MG63 (cell line): ENCODE results near the gene NEK8. TPM values are rescaled to one million over a fixed set of nuclear protein-coding genes. Genes with fewer than 3 reads are reported as not detected.
"Not testable (repeated sequence)": the region's sequence is repeated elsewhere in the genome, so short reads cannot be mapped to it uniquely, and the experiment has no call there.

Experiments used
- DNase-seq: peaks from one replicate; pipeline ENCODE4 v3.0.0-alpha.2; 2020
- H3K27me3 ChIP-seq: fragments of 250-450 bp; sonication (Bioruptor Pico); 2 replicates; pipeline ENCODE4 v1.5.1; 2020; ENCODE audit warnings: mild to moderate bottlenecking, moderate library complexity
- H3K36me3 ChIP-seq: fragments of 250-450 bp; sonication (Bioruptor Pico); 2 replicates; pipeline ENCODE4 v1.5.1; 2020; ENCODE audit warnings: mild to moderate bottlenecking, moderate library complexity
- H3K4me3 ChIP-seq: fragments of 250-450 bp; sonication (Bioruptor Pico); 2 replicates; pipeline ENCODE4 v1.5.1; 2020; ENCODE audit warnings: mild to moderate bottlenecking, moderate library complexity
- H3K9me3 ChIP-seq: fragments of 250-450 bp; sonication (Bioruptor Pico); 2 replicates; pipeline ENCODE4 v1.5.1; 2020; ENCODE audit warnings: mild to moderate bottlenecking, moderate library complexity
- total RNA-seq: library from RNA; depleted of rRNA; stranded (reverse); fragments of >200 nt; shearing (Covaris generic); gene quantifications from 2 replicates; pipeline ENCODE4 v1.2.3, GENCODE V29; 2014; ENCODE audit warnings: low replicate concordance; rRNA removed

Gene NEK8
- total RNA-seq, 1 experiment from 2014 or later = 4.0 TPM

DNA sequence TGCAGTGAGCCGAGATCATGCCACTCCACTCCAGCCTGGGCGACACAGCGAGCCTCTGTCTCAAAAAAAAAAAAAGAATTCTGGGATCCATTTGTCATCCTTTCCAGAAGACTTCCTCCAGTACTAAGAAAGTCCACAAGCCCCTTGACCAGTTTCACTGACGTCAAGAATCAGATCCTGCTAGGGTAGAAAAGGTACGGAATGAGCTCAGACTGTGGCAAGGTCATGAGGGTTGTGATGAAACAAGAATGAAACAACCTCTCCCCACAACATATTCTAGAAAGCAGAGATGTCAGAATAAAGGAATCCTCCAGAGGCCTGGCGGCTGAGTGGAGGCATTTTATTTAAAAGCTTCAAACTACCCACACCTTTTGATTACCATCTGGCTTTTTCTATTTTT, 45.1 kb downstream of the NEK8 start:
- DNase-seq = no peak
- peaks cover 5% of the 10 kb centered on the region for H3K36me3 ChIP-seq
- H3K9me3 ChIP-seq = no peaks in the 10 kb centered on the region
- no peaks in the 10 kb centered on the region for H3K27me3 ChIP-seq
- no peak overlapping the region for H3K4me3 ChIP-seq

DNA sequence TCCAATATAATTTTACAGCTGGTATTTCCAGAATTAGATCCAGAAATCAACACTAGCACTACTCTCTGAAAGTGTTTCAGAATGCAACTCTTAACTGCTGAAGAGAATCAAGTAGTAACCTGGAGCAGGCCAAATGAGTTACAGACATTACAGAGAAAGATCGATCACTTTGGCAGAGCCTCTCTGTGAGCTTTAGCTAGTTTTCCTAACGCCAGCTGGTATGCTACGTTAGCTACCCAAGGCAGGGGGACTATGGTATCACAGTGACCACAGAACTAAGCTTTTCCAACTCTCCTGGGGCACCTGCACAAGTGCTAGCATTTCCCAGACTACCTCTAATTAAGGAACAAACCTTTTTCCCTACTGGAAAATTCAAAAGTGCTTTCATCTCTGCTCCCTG, 45.6 kb downstream of the NEK8 start:
- H3K4me3 ChIP-seq = no peak overlapping the region
- no peaks in the 10 kb centered on the region for H3K9me3 ChIP-seq
- no peak for DNase-seq
- peaks cover 10% of the 10 kb centered on the region for H3K36me3 ChIP-seq
- no peaks in the 10 kb centered on the region for H3K27me3 ChIP-seq

- no peak overlapping the region for H3K4me3 ChIP-seq
- no peaks in the 10 kb centered on the region for H3K9me3 ChIP-seq
- H3K36me3 ChIP-seq = peaks cover 13% of the 10 kb centered on the region
- DNase-seq = no peak
- no peaks in the 10 kb centered on the region for H3K27me3 ChIP-seq
These were observed 48.6 kb downstream of the NEK8 start for GRCh38 chr17:28777178-28777577.

- not testable (repeated sequence) for DNase-seq, H3K9me3 ChIP-seq, H3K27me3 ChIP-seq, H3K4me3 ChIP-seq
- peaks cover 10% of the 10 kb centered on the region for H3K36me3 ChIP-seq
These were observed 51.0 kb downstream of the NEK8 start for GRCh38 chr17:28779601-28780000.

DNA sequence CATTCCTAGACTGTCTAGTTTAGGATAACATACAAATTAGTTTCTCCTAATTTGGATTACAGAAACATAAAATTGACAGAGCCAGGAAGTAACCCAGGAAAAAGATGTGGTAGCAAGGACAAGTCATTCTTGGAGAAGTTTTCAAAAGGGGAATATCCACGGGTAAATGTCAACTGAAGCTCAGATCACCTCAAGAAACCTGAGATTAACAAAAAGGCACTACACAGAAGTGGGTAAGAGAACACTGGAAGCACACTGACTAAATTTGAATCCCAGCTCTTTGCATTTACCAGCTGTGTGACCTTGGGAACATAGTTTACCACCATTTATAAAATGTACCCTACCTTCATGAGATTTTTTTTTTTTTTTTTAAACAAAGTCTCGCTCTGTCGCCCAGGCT, 54.6 kb downstream of the NEK8 start:
- Histone ChIP-seq H3K4me3 (no peak overlapping the region), H3K27me3 (no peaks in the 10 kb centered on the region), H3K9me3 (no peaks in the 10 kb centered on the region), H3K36me3 (peaks cover 15% of the 10 kb centered on the region)
- DNase-seq = no peak

DNA sequence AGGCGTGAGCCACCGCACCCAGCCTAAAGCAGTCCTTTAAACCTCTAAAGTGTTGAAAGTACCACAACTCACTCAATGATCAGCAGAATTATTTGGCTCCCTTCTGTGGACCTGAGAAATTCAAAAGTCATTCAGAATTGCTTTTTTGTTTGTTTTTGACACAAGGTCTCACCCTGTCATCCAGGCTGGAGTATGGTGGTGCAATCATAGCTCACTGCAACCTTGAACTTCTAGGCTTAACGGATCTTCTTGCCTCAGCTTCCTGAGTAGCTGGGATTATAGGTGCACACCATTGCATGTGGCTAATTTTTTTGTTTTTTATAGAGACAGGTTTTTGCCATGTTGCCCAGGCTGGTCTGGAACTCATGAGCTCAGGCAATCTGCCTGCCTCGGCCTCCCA, 59.5 kb downstream of the NEK8 start:
- H3K4me3 ChIP-seq = no peak overlapping the region
- DNase-seq = no peak
- H3K9me3 ChIP-seq = no peaks in the 10 kb centered on the region
- no peaks in the 10 kb centered on the region for H3K27me3 ChIP-seq
- H3K36me3 ChIP-seq = peaks cover 5% of the 10 kb centered on the region

Other genes with a start within 250 kb of the NEK8 start
- not detected in 2 replicates for gene FOXN1, start 222.4 kb upstream of the NEK8 start, total RNA-seq
- gene UNC119, start 176.2 kb upstream of the NEK8 start, total RNA-seq = 20.8 and 36.4 TPM in 2 replicates
- 29.5 and 65.1 TPM in 2 replicates for gene PIGS, start 157.3 kb upstream of the NEK8 start, total RNA-seq
- 1.1 TPM in 1 of 2 replicates, not detected in the other for gene ALDOC, start 151.9 kb upstream of the NEK8 start, total RNA-seq
- 45.1 and 82.9 TPM in 2 replicates for gene SPAG5, start 129.8 kb upstream of the NEK8 start, total RNA-seq
- gene RSKR, start 114.6 kb upstream of the NEK8 start, total RNA-seq = 0.79 and 1.3 TPM in 2 replicates
- gene BLTP2, start 83.6 kb upstream of the NEK8 start, total RNA-seq = 114 and 149 TPM in 2 replicates
- gene SDF2, start 66.9 kb upstream of the NEK8 start, total RNA-seq = 58.6 and 78.2 TPM in 2 replicates
- 27.6 and 32.0 TPM in 2 replicates for gene SUPT6H, start 66.6 kb upstream of the NEK8 start, total RNA-seq
- gene PROCA1, start 16.9 kb upstream of the NEK8 start, total RNA-seq = 0.79 TPM in 1 of 2 replicates, not detected in the other
- gene RAB34, start 10.9 kb upstream of the NEK8 start, total RNA-seq = 445 and 645 TPM in 2 replicates
- 768 and 1,491 TPM in 2 replicates for gene RPL23A, start 8.8 kb upstream of the NEK8 start, total RNA-seq
- 6.7 and 26.1 TPM in 2 replicates for gene TLCD1, start 2.6 kb upstream of the NEK8 start, total RNA-seq
- gene TRAF4, start 15.2 kb downstream of the NEK8 start, total RNA-seq = 26.1 and 115 TPM in 2 replicates
- 0.05 and 0.46 TPM in 2 replicates for gene FAM222B, start 114.0 kb downstream of the NEK8 start, total RNA-seq
- gene ERAL1, start 126.2 kb downstream of the NEK8 start, total RNA-seq = 34.5 and 60.8 TPM in 2 replicates
- 72.9 and 85.2 TPM in 2 replicates for gene FLOT2, start 168.9 kb downstream of the NEK8 start, total RNA-seq
- gene DHRS13, start 174.3 kb downstream of the NEK8 start, total RNA-seq = 10.3 and 12.0 TPM in 2 replicates
- gene PHF12, start 222.7 kb downstream of the NEK8 start, total RNA-seq = 4.8 and 8.4 TPM in 2 replicates